Erythroblast (primary cell): ENCODE data around the gene SUPT3H.
"Not testable (repeated sequence)": the region's sequence is repeated elsewhere in the genome, so short reads cannot be mapped to it uniquely, and the experiment has no call there.

Experiments
- GATA1 ChIP-seq: IDR thresholded peaks from 2 replicates; pipeline ENCODE4 v1.6.1; 2011; ENCODE audit warnings: low read depth, mild to moderate bottlenecking, control low read depth, low read length, moderate library complexity
- POLR2A ChIP-seq: IDR thresholded peaks from 2 replicates; pipeline ENCODE4 v1.6.1; 2011; ENCODE audit warnings: mild to moderate bottlenecking, low read length

GRCh38 chr6:44900358-44900757 is 477.4 kb downstream of the SUPT3H start:
- TF ChIP-seq POLR2A, GATA1: not testable (repeated sequence)
